CD4-positive, alpha-beta T cell treated with Interleukin-2 at 100 ng/mL for 4 hours (primary cell): ENCODE data around the gene BICD2.

Experiments
- DNase-seq: peaks from one replicate; pipeline ENCODE4 v3.0.0-alpha.2; 2020; ENCODE audit warnings: low spot score

BICD2 gene

DNA sequence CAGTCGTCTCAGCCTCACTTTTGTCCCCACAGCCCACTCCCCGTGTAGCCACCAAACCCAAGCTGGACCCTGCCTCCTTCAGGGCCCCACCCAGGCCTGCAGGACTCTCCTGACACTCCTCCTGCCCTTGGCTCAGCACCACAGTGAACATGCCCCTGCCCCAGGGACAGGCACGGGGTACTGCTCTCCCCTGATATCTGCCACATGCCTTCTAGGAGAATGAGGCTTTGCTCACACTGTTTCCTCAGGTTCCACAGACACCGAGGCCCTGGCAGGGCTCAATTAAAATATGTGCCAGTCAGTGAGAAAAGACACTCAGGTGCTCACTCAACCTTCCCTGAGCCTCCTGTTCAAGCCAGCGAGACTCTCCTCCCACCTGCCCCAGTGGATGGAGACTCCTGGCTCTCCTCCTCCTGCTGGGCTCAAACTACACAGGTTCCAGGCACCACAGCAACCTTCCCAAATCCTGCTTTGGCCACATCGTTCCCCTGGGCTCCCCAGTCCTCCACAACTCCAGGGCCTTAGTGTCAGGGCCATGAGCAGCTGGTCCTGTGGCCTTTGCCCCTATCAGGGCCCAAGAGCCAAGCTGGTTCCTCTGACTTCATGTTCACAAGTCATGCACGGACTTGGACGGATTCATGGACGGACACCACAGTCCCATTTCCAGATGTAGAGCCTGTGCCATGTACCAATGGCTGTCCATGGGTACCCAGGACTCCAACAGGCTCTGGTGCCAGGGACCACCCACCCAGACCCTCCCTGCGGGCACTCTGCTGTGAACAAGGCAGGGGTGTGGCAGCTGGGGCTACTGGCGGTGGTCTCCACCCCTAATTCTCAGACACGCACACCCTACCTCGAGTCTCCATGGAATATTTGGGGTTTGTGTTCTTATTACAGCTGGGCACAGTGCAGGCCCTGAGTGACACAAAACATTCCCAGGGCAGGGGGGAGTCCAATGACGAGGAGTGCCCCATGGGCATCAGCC, 36.6 kb downstream of the BICD2 start:
- DNase-seq = no peak

GRCh38 chr9:92726971-92727715, 37.5 kb downstream of the BICD2 start:
- DNase-seq = no peak

- no peak for DNase-seq
Observed at GRCh38 chr9:92726348-92726747, 38.3 kb downstream of the BICD2 start.

DNA sequence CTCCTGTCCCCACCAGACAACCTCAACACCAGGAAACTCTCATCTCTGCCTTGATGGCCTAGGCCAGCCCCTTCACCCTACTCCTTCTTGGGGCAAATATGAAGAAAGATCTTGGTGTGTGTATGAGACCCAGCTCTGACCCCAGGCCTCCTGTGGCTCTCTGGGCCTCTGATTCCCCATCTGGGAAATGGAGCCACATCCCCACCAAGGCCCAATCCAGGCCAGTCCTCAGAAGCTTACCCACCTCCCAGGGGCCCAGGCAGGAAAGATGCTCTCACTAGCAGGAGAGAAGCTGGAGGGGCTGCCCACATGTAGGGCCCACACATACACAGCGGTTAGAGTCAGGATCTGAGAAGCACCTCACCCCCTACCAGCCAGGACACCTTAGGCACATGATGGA, 38.9 kb downstream of the BICD2 start:
- DNase-seq = no peak

- no peak for DNase-seq
Observed at GRCh38 chr9:92725266-92725545, 39.4 kb downstream of the BICD2 start.

DNA sequence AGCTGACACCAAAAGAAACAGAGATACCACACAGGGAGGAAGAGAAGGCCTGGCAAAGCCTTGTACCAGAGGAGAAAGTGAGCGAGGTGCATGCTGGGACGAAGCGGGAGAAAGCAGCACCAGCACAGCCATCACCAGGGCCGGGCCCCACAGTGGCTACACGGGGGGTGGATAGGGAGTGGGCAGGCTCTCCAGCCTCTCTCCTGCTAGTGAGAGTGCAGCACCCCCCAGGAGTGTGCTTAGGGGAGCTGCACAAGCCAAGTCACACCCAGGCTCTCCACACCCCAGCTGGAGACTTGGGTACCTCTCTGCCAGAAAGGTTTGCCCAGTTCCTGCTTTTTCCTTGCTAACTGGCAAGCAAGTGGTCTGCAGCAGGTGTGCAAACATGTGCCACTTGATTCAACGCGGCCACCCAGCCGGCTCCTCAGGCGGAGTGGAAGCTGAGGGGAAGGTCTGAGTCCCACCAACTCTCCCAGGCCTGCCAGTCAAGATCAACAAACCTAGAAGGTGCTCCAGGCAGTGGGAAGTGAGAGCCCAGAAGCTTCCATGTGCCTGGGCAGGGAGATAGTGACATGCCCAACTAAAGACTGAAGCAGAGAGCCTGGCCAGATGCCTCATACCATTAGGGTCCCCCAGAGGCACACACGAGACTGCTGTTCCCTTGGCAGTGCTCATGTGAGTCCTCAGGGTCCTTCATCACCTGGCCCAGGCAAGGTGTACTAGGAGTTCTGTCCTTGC, 39.9 kb downstream of the BICD2 start:
- DNase-seq = no peak

DNA sequence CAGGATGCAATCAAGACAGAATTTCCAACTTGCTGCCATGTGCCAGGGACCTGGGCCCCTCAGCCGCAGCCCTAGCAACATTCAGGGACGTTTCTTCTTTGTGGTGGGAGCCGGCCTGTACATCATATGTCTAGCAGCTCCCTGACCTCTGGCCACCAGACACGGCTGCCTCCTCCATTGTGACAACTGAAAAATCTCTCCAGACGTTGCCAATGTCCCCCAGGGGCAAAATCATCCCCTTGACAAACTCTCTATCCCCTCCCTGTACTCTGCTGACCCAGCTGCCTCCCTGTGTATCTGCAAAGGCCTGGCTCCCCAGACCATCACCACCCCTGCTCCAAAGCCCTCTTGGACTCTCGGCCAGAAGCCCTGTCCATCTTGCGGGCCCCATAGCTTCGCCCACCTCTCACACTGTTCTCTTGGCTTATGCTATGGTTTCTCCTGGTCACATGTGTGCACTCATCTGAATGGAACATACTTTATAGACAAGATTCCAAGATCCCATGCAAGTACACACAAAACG, 40.8 kb downstream of the BICD2 start:
- no peak for DNase-seq

- DNase-seq = no peak
Observed at GRCh38 chr9:92723299-92723625, 41.4 kb downstream of the BICD2 start.

- no peak for DNase-seq
Observed at GRCh38 chr9:92722386-92723298, 42.0 kb downstream of the BICD2 start.

DNA sequence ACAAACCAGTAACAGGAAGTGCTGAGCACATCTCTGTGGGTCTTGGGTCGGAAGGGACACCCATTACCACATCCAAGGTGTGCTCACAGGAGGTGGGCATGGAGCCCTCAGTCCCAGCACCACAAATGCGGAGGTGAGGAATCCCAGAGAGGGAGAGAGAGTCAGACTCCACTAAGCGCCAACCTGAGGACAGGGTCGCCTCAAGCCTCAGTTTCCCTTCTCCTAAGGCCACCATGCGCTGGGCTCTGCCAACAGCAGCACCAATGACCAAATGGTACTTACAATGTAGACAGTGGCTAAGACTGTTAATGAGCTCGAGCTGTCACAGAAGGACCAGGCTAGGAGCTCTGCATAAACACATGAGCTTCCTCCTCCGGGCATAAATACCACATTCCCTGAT, 43.1 kb downstream of the BICD2 start:
- no peak for DNase-seq

GRCh38 chr9:92720807-92721535, 43.7 kb downstream of the BICD2 start:
- no peak for DNase-seq

- DNase-seq = no peak
Observed at GRCh38 chr9:92720209-92720765, 44.3 kb downstream of the BICD2 start.

DNA sequence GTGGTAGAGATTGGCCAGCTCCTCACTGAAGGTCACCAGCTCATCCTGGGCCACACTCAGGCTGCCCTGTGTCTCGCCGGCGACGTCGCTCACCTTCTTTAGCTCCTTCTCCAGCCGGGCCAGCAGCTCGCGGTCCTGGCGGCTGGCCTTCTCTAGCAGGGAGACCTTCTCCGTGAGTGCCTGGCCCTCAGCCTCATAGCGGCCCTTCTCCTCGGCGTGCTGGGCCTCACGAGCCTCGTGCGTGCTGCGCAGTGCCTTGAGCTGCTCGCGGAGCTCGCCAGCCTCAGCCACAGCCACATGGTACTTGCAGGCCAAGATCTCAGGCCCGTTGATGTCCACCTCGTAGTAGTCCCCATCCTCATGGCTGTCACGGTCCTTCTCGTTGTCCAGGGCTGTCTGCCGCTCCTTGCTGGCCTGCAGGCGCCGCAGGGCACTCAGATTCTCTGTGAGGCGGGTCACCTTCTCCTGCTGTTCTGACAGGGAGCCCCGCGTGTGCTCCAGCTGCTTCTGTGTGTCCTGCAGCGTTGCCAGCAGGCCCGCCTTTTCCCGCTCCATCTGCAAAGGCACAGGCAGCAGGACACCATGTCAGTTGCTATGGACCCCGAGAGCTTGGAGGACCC, 45.5 kb downstream of the BICD2 start:
- DNase-seq = no peak

DNA sequence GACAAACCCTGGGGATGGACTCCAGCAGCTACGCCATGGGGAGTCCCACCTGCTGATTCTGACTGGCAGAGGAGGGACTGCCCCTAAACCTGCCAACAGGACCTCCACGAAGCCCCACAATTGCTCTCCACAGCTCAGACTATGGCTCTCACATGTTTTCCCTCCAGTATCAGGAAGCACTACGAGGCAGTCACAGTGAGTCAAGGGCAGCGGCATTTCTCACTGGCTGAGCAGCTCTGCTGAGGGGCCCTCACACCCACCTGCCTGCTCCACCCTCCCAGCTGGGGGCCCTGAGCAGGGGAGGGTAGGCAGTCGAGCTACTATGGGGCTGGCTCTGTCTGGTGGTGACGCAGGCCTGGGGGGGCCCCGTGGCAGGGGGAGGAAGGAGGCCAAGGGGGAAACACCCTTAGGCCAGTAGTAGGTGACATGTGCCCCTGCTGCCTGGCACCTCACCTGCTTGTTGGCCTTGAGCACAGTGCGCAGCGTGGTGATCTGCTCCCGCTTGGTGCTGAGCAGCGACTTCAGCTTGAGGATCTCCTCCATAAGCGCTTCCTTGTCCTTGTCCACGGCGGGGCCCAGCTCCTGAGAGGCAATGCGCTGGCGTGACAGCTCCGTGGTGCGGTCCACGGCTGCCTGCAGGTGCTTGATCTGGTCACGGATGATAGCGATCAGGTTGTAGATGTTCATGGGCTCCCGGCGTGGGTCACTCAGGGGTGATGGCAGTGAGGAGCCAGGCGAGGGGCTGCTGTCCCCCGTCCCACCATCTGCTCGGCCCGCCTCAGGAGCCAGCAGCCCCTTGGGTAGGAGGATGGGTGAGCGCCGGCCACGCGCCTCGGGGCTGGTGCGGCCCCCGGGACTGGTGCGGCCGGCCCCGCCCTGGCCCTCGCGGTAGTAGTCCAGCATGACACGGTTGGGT, 46.3 kb downstream of the BICD2 start:
- no peak for DNase-seq

- DNase-seq = no peak
Observed at GRCh38 chr9:92717201-92718085, 47.2 kb downstream of the BICD2 start.

GRCh38 chr9:92716557-92716956, 48.1 kb downstream of the BICD2 start:
- DNase-seq = peak; percentile 79

GRCh38 chr9:92715488-92716231, 49.0 kb downstream of the BICD2 start:
- no peak for DNase-seq
